CD14-positive monocyte (primary cell): ENCODE data around the gene FKBP5. TPM values are rescaled to one million over a fixed set of nuclear protein-coding genes. Genes with fewer than 3 reads are reported as not detected.

ENCODE experiments used
- DNase-seq, 3 donors: peaks; one replicate each; pipeline ENCODE4 v3.0.0-alpha.2; 2011 to 2022
- H2AFZ ChIP-seq: 2 replicates; pipeline ENCODE4 v1.6.0; 2012; ENCODE audit warnings: mild to moderate bottlenecking, low read depth, low read length, inconsistent platforms; ENCODE audit not compliant: insufficient read depth, poor library complexity, severe bottlenecking
- H3K27ac ChIP-seq, 2 donors: 1 replicate in 1 of 2; 2 replicates in 1 of 2; pipeline ENCODE4 v1.5.1; 2012 to 2013; ENCODE audit warnings: low read length in 2 of 2, control low read depth in 1 of 2, inconsistent platforms in 1 of 2, low read depth in 1 of 2, mild to moderate bottlenecking in 1 of 2
- H3K27me3 ChIP-seq, 2 donors: one replicate each; pipeline versions ENCODE4 v1.6.0 to v1.6.1; 2011 to 2013; ENCODE audit warnings: low read length in 2 of 2; ENCODE audit not compliant: control insufficient read depth in 2 of 2, insufficient read depth in 2 of 2
- H3K36me3 ChIP-seq, 2 donors: replicated peaks in 1 of 2; 1 replicate in 1 of 2; 2 replicates in 1 of 2; pipeline versions ENCODE4 v1.5.1 to v1.6.1; 2012 to 2013; ENCODE audit warnings: low read length in 2 of 2, control low read depth in 1 of 2, inconsistent platforms in 1 of 2, mild to moderate bottlenecking in 1 of 2; ENCODE audit not compliant: insufficient read depth in 2 of 2, control insufficient read depth in 1 of 2
- H3K4me1 ChIP-seq, 2 donors: 1 replicate in 1 of 2; 2 replicates in 1 of 2; pipeline versions ENCODE4 v1.5.1 to v1.6.1; 2012 to 2013; ENCODE audit warnings: low read length in 2 of 2, control low read depth in 1 of 2, inconsistent platforms in 1 of 2, mild to moderate bottlenecking in 1 of 2, moderate library complexity in 1 of 2; ENCODE audit not compliant: insufficient read depth in 2 of 2, control insufficient read depth in 1 of 2
- H3K4me2 ChIP-seq: replicated peaks from 2 replicates; pipeline ENCODE3; 2012; ENCODE audit warnings: low read length, moderate library complexity, mild to moderate bottlenecking; ENCODE audit not compliant: poor library complexity, severe bottlenecking; ENCODE audit errors: extremely low read depth
- H3K4me3 ChIP-seq, 3 experiments: fragments of 200-600 bp in 1 of 3; sonication (generic) in 1 of 3; replicated peaks in 1 of 3; 1 replicate in 2 of 3; 2 replicates in 1 of 3; pipeline ENCODE4 v1.5.1; 2011 to 2013; ENCODE audit warnings: low read length in 3 of 3, mild to moderate bottlenecking in 3 of 3, control low read depth in 2 of 3, low read depth in 2 of 3, inconsistent platforms in 1 of 3, moderate library complexity in 1 of 3
- H3K79me2 ChIP-seq: 2 replicates; pipeline ENCODE4 v1.6.0; 2012; ENCODE audit warnings: mild to moderate bottlenecking, control low read depth, inconsistent platforms, low read length, moderate library complexity; ENCODE audit not compliant: insufficient read depth
- H3K9ac ChIP-seq: 2 replicates; pipeline ENCODE4 v1.6.0; 2017; ENCODE audit warnings: low read length, mild to moderate bottlenecking; ENCODE audit not compliant: insufficient read depth, poor library complexity, severe bottlenecking
- H3K9me3 ChIP-seq, 2 donors: replicated peaks in 1 of 2; 1 replicate in 1 of 2; 2 replicates in 1 of 2; pipeline versions ENCODE4 v1.5.1 to v1.6.1; 2012 to 2013; ENCODE audit warnings: low read length in 2 of 2, control low read depth in 1 of 2; ENCODE audit not compliant: control insufficient read depth in 1 of 2, insufficient read depth in 1 of 2
- H4K20me1 ChIP-seq: 2 replicates; pipeline ENCODE4 v1.6.0; 2012; ENCODE audit warnings: mild to moderate bottlenecking, low read length, control low read depth, moderate library complexity; ENCODE audit not compliant: insufficient read depth
- H3K27ac Mint-ChIP-seq, 7 donors: one replicate each; pipeline ENCODE4 v1.8.0; 2020; ENCODE audit warnings: mild to moderate bottlenecking in 7 of 7, mixed read lengths in 7 of 7, moderate library complexity in 6 of 7, inconsistent platforms in 2 of 7
- H3K27me3 Mint-ChIP-seq, 3 donors: one replicate each; pipeline ENCODE4 v1.8.0; 2021 to 2022; ENCODE audit warnings: low read depth in 3 of 3, mild to moderate bottlenecking in 3 of 3, mixed read lengths in 3 of 3, moderate library complexity in 3 of 3, inconsistent platforms in 1 of 3
- H3K36me3 Mint-ChIP-seq, 2 donors: one replicate each; pipeline ENCODE4 v1.8.0; 2020; ENCODE audit warnings: mixed read lengths in 2 of 2, inconsistent platforms in 1 of 2, mild to moderate bottlenecking in 1 of 2
- H3K4me1 Mint-ChIP-seq: one replicate; pipeline ENCODE4 v1.8.0; 2020; ENCODE audit warnings: mild to moderate bottlenecking, mixed read lengths
- H3K4me3 Mint-ChIP-seq, 2 donors: one replicate each; pipeline ENCODE4 v1.8.0; 2020; ENCODE audit warnings: mild to moderate bottlenecking in 2 of 2, mixed read lengths in 2 of 2, moderate library complexity in 1 of 2
- H3K9me3 Mint-ChIP-seq, 7 donors: one replicate each; pipeline ENCODE4 v1.8.0; 2020 to 2022; ENCODE audit warnings: mixed read lengths in 7 of 7, mild to moderate bottlenecking in 6 of 7, moderate library complexity in 6 of 7, inconsistent platforms in 2 of 7
- CTCF ChIP-seq: fragments of 200-600 bp; IDR thresholded peaks from one replicate; pipeline ENCODE4 v1.8.0; 2022; ENCODE audit warnings: antibody characterized with exemption, mild to moderate bottlenecking
- WGBS: methylation state at CpG from one replicate; pipeline ENCODE4 v1.1.5; 2013; ENCODE audit warnings: missing lambda C conversion rate; ENCODE audit not compliant: insufficient coverage; 5-methylcytosine and 5-hydroxymethylcytosine counted together
- intact Hi-C, 2 donors: fragments of 100-400 bp; cut with micrococcal nuclease; formaldehyde crosslinking; loops; one replicate each; pipeline versions ENCODE4 v1.15.0 to v1.15.1; 2023
- polyA plus RNA-seq, 3 donors: library from polyadenylated mRNA; depleted of rRNA in 1 of 3; unstranded in 2 of 3; stranded (reverse) in 1 of 3; fragments of 300-500 nt in 2 of 3; fragments of >200 nt in 1 of 3; fragmentation: Illumina TruSeq in 2 of 3; gene quantifications; 1 replicate in 2 of 3; 2 replicates in 1 of 3; pipeline ENCODE4 v1.2.3, GENCODE V29; 2012 to 2021

The FKBP5 gene
- polyA plus RNA-seq, 3 donors = 20.2 to 58.5 (median 56.9) TPM

- Histone ChIP-seq H3K79me2 (no peaks in the 10 kb centered on the region), H3K27ac (no peak overlapping the region), H3K4me1 (peaks cover 7 to 14% of the 10 kb centered on the region in 2 donors), H4K20me1 (no peaks in the 10 kb centered on the region), H3K9ac (no peak overlapping the region), H3K4me3 (no peak overlapping the region), H3K4me2 (no peak overlapping the region), H3K27me3 (no peaks in the 10 kb centered on the region), H3K36me3 (no peaks in the 10 kb centered on the region), H2AFZ (no peak overlapping the region), H3K9me3 (no peaks in the 10 kb centered on the region)
- Mint-ChIP-seq H3K4me3 (no peak overlapping the region), H3K27me3 (peaks cover 0 to 2% (median 0%) of the 10 kb centered on the region in 3 donors), H3K36me3 (peaks cover 0 to 3% of the 10 kb centered on the region in 2 donors), H3K27ac (no peak overlapping the region), H3K4me1 (peaks cover 17% of the 10 kb centered on the region), H3K9me3 (peaks cover 0 to 5% (median 2%) of the 10 kb centered on the region in 7 donors)
- DNase-seq = no peak
- intact Hi-C loops = no loop called here
- no peak for TF ChIP-seq CTCF
These were observed 19.9 kb upstream of the FKBP5 start for GRCh38 chr6:35708585-35708984.

GRCh38 chr6:35707714-35708407 is 19.1 kb upstream of the FKBP5 start:
- H3K4me1 ChIP-seq = peaks cover 7 to 14% of the 10 kb centered on the region in 2 donors
- no peaks in the 10 kb centered on the region for H3K9me3 ChIP-seq
- Mint-ChIP-seq H3K4me1 (peaks cover 17% of the 10 kb centered on the region), H3K9me3 (peaks cover 0 to 6% (median 5%) of the 10 kb centered on the region in 7 donors), H3K27ac (no peak overlapping the region), H3K27me3 (no peaks in the 10 kb centered on the region), H3K36me3 (peaks cover 0 to 3% of the 10 kb centered on the region in 2 donors), H3K4me3 (no peak overlapping the region)
- H3K27ac ChIP-seq = no peak overlapping the region
- H3K9ac ChIP-seq = no peak overlapping the region
- H3K27me3 ChIP-seq = no peaks in the 10 kb centered on the region
- no peak for DNase-seq
- H4K20me1 ChIP-seq = no peaks in the 10 kb centered on the region
- no peaks in the 10 kb centered on the region for H3K36me3 ChIP-seq
- no peak overlapping the region for H3K4me2 ChIP-seq
- no peak for TF ChIP-seq CTCF
- no peak overlapping the region for H3K4me3 ChIP-seq
- no peak overlapping the region for H2AFZ ChIP-seq
- no CpG with 5 or more reads among the region's 4 CpGs for WGBS
- intact Hi-C loops = no loop called here
- no peaks in the 10 kb centered on the region for H3K79me2 ChIP-seq
